Measurements from ENCODE around the gene HOXA3. TPM values are rescaled to one million over a fixed set of nuclear protein-coding genes. Genes with fewer than 3 reads are reported as not detected.

The HOXA3 gene
- total RNA-seq, 1 experiment from 2014 or later = 30.2 TPM

- no peak within 1 kb of the TSS for H3K27ac ChIP-seq (ENCODE audit: low read length)
- in situ Hi-C loops (cut with HindIII; ENCODE audit: low pct_unique_long_range_greater_than_20kb, low sequenced_read_pairs) = no loop called here
- H3K4me1 ChIP-seq (ENCODE audit: control insufficient read depth, insufficient read depth, low read length) = peaks cover 3% of the 10 kb centered on the region; the same call in 1 of the 2 replicates
- CTCF ChIA-PET = no interaction called here
- POLR2A ChIA-PET = no interaction called here
- H3K36me3 ChIP-seq (ENCODE audit: control insufficient read depth, insufficient read depth, low read length) = no peaks in the 10 kb centered on the region; the same call in 1 of the 2 replicates
- peak within 1 kb of the TSS; percentile 37 to 41 for H3K4me3 ChIP-seq (ENCODE audit: low read depth in 2 of 2, low read length in 2 of 2)
- no TSS peak for BruUV-seq (replicated peaks)
- intact Hi-C loops (cut with micrococcal nuclease; ENCODE audit: unreplicated experiment) = no loop called here
- ATAC-seq (no peak), DNase-seq (ENCODE audit: low read depth, low spot score) (no peak)
- no peaks in the 10 kb centered on the region for H3K27me3 ChIP-seq (ENCODE audit: control insufficient read depth, insufficient read depth, low read length)
- H3K9me3 ChIP-seq (ENCODE audit: control insufficient read depth, insufficient read depth, low read depth, low read length) = no peaks in the 10 kb centered on the region
- no peak for TF ChIP-seq TCF7L2 (IDR thresholded peaks at IDR 0.05; ENCODE audit: low read depth, low read length)
- no peak for TF ChIP-seq SIN3A (IDR thresholded peaks at IDR 0.05; ENCODE audit: borderline replicate concordance, insufficient read depth, low read depth, low read length)
- TF ChIP-seq REST (IDR thresholded peaks at IDR 0.05; ENCODE audit: insufficient read depth in 1 of 2, low read depth in 2 of 2, low read length in 1 of 2) = no peak
These were observed 13.0 kb upstream of the HOXA3 start, which contains the start of gene HOXA9 for GRCh38 chr7:27165089-27165995. TSS of gene HOXA9 (minus strand) at chr7:27165537. CDS start at chr7:27165457, 80 bp downstream.

GRCh38 chr7:27164367-27165088 is 12.1 kb upstream of the HOXA3 start:
- Histone ChIP-seq H3K9me3 (ENCODE audit: control insufficient read depth, insufficient read depth, low read depth, low read length) (no peaks in the 10 kb centered on the region), H3K27ac (ENCODE audit: low read length) (no peak overlapping the region), H3K36me3 (ENCODE audit: control insufficient read depth, insufficient read depth, low read length) (no peaks in the 10 kb centered on the region; the same call in 1 of the 2 replicates), H3K4me3 (ENCODE audit: low read depth in 2 of 2, low read length in 2 of 2) (peak overlapping the region; percentile 37 to 41), H3K4me1 (ENCODE audit: control insufficient read depth, insufficient read depth, low read length) (no peaks in the 10 kb centered on the region), H3K27me3 (ENCODE audit: control insufficient read depth, insufficient read depth, low read length) (no peaks in the 10 kb centered on the region)
- no TSS peak for BruUV-seq (replicated peaks)
- CTCF ChIA-PET = no interaction called here
- in situ Hi-C loops (cut with HindIII; ENCODE audit: low pct_unique_long_range_greater_than_20kb, low sequenced_read_pairs) (no loop called here), intact Hi-C loops (cut with micrococcal nuclease; ENCODE audit: unreplicated experiment) (loop anchor here (5.0 kb wide), 1 partner anchor 787 kb away; no protein-coding TSS in a partner anchor)
- ATAC-seq (0 out of 2 replicates have a peak, but pooled peaks have one; percentile 9), DNase-seq (ENCODE audit: low read depth, low spot score) (no peak)
- POLR2A ChIA-PET = no interaction called here
- TF ChIP-seq POLR2AphosphoS5 (IDR thresholded peaks at IDR 0.05; ENCODE audit: low read depth, low read length) (no peak), TCF7L2 (IDR thresholded peaks at IDR 0.05; ENCODE audit: low read depth, low read length) (no peak)

- no peaks in the 10 kb centered on the region for H3K4me1 ChIP-seq (ENCODE audit: control insufficient read depth, insufficient read depth, low read length)
- ChIA-PET POLR2A (no interaction called here), CTCF (no interaction called here)
- intact Hi-C loops (cut with micrococcal nuclease; ENCODE audit: unreplicated experiment) = loop anchor here (5.0 kb wide), 1 partner anchor 787 kb away; no protein-coding TSS in a partner anchor
- DNase-seq (ENCODE audit: low read depth, low spot score) (no peak), ATAC-seq (no peak)
- BruUV-seq (replicated peaks) = no TSS peak
- H3K27me3 ChIP-seq (ENCODE audit: control insufficient read depth, insufficient read depth, low read length) = no peaks in the 10 kb centered on the region
- no peaks in the 10 kb centered on the region for H3K9me3 ChIP-seq (ENCODE audit: control insufficient read depth, insufficient read depth, low read depth, low read length)
- no peaks in the 10 kb centered on the region; the same call in 1 of the 2 replicates for H3K36me3 ChIP-seq (ENCODE audit: control insufficient read depth, insufficient read depth, low read length)
- peak overlapping the region; percentile 37 to 41 for H3K4me3 ChIP-seq (ENCODE audit: low read depth in 2 of 2, low read length in 2 of 2)
- in situ Hi-C loops (cut with HindIII; ENCODE audit: low pct_unique_long_range_greater_than_20kb, low sequenced_read_pairs) = no loop called here
- no peak overlapping the region for H3K27ac ChIP-seq (ENCODE audit: low read length)
- TF ChIP-seq SIN3A (IDR thresholded peaks at IDR 0.05; ENCODE audit: borderline replicate concordance, insufficient read depth, low read depth, low read length) = no peak
- TF ChIP-seq TCF7L2 (IDR thresholded peaks at IDR 0.05; ENCODE audit: low read depth, low read length) = no peak
- no peak for TF ChIP-seq REST (IDR thresholded peaks at IDR 0.05; ENCODE audit: insufficient read depth in 1 of 2, low read depth in 2 of 2, low read length in 1 of 2)
- no peak for TF ChIP-seq CTCF (IDR thresholded peaks at IDR 0.05)
These were observed 11.6 kb upstream of the HOXA3 start for GRCh38 chr7:27164045-27164366.
